Right lung (tissue), 5 donors: ENCODE results near the gene KCTD19. TPM values are rescaled to one million over a fixed set of nuclear protein-coding genes. Genes with fewer than 3 reads are reported as not detected.

Source experiments
- DNase-seq, 2 donors: peaks; one replicate each; pipeline ENCODE4 v3.0.0-alpha.2; 2013
- polyA plus RNA-seq, 5 donors: library from polyadenylated mRNA; unstranded; fragments of 120-200 nt; gene quantifications; one replicate each; pipeline versions ENCODE4 v1.2.1 to v1.2.3, GENCODE V29; 2013; ENCODE audit warnings: inconsistent platforms in 1 of 5, low replicate concordance in 1 of 5; ENCODE audit not compliant: insufficient read length in 5 of 5, insufficient read depth in 1 of 5

Gene KCTD19
- polyA plus RNA-seq, 5 donors, result 6.5 to 10.3 (median 8.5) TPM

DNA sequence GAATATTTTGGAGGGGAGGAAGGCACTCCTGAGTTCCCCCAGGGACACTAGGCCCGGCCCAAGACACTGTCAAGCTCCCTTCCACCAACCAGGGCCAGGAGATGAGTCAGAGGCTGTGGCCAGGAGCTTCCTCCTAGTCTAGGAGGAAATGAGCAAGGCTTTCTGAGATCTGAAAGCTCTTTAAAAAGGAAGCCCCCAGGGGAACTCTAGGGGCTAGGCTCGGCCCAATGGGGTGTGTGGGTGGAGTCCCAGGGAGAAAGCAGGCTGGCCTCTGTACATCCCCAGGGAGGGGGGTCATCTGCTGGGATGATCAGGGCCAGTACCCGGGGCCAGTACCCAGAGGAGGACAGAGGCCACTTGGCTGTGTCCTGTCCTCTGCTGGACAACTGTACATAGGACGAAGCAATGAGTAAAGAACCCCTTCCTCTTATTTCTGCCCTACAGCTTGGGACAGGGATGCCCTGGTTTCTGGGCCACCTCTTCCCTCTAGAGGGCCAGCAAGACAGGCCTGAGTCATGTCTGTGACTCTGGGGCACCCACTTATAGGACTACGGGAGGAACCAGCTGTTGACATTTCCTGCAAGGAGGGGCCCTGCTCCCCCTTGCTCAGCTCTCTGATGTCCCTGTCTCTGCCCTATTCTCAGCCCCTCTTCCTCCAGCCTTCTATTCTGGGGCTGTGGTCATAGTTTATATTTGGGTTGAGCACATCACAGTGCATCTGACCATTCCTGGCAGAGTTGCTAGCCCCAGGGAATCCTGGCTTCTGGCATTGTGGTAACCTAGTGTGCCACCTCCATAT is 82.0 kb downstream of the KCTD19 start:
- DNase-seq, result no peak

- DNase-seq, result no peak
Observed at GRCh38 chr16:67243481-67243880, 83.1 kb downstream of the KCTD19 start.

GRCh38 chr16:67242138-67242730 is 84.3 kb downstream of the KCTD19 start:
- peak; percentile 94 to 95 for DNase-seq

GRCh38 chr16:67241008-67241900 is 85.3 kb downstream of the KCTD19 start:
- peak in 1 of 2 donors; percentile 42 for DNase-seq

- DNase-seq, result peak in 1 of 2 donors; percentile 44
Observed at GRCh38 chr16:67240506-67240905, 86.0 kb downstream of the KCTD19 start.

Other genes starting within 250 kb of the KCTD19 start
- 10 to 100 TPM; 21.1 to 25.8 (median 23.0) TPM for gene PHAF1, start 216.8 kb downstream of the KCTD19 start, polyA plus RNA-seq
- gene B3GNT9, start 175.7 kb downstream of the KCTD19 start, polyA plus RNA-seq, result 10 to 100 TPM; 16.4 to 30.4 (median 18.7) TPM
- 10 to 100 TPM in 2 of 5 donors, 1 to 10 TPM in 3; 5.0 to 12.0 (median 7.0) TPM for gene TRADD, start 166.8 kb downstream of the KCTD19 start, polyA plus RNA-seq
- gene FBXL8, start 166.8 kb downstream of the KCTD19 start, polyA plus RNA-seq, result 1 to 10 TPM; 1.5 to 4.0 (median 3.6) TPM
- gene HSF4, start 162.0 kb downstream of the KCTD19 start, polyA plus RNA-seq, result 1 to 10 TPM; 3.6 to 5.9 (median 4.4) TPM
- gene NOL3, start 156.2 kb downstream of the KCTD19 start, polyA plus RNA-seq, result 10 to 100 TPM in 4 of 5 donors, 1 to 10 TPM in 1; 9.5 to 17.9 (median 17.0) TPM
- gene MATCAP1, start 142.8 kb downstream of the KCTD19 start, polyA plus RNA-seq, result 10 to 100 TPM; 50.9 to 64.6 (median 53.7) TPM
- gene EXOC3L1, start 136.6 kb downstream of the KCTD19 start, polyA plus RNA-seq, result 10 to 100 TPM in 2 of 5 donors, 1 to 10 TPM in 3; 7.6 to 14.8 (median 9.4) TPM
- 10 to 100 TPM; 43.8 to 70.5 (median 57.5) TPM for gene E2F4, start 134.6 kb downstream of the KCTD19 start, polyA plus RNA-seq
- 10 to 100 TPM in 1 of 5 donors, 1 to 10 TPM in 4; 4.6 to 11.0 (median 6.3) TPM for gene ELMO3, start 127.6 kb downstream of the KCTD19 start, polyA plus RNA-seq
- gene TMEM208, start 99.6 kb downstream of the KCTD19 start, polyA plus RNA-seq, result 10 to 100 TPM; 22.2 to 32.3 (median 24.8) TPM
- gene FHOD1, start 79.3 kb downstream of the KCTD19 start, polyA plus RNA-seq, result 100 to 1,000 TPM; 134 to 279 (median 182) TPM
- 10 to 100 TPM; 15.7 to 21.1 (median 19.4) TPM for gene SLC9A5, start 77.8 kb downstream of the KCTD19 start, polyA plus RNA-seq
- gene PLEKHG4, start 47.2 kb downstream of the KCTD19 start, polyA plus RNA-seq, result 10 to 100 TPM; 29.1 to 38.9 (median 31.0) TPM
- gene LRRC36, start 74 bp upstream of the KCTD19 start, polyA plus RNA-seq, result 10 to 100 TPM; 38.8 to 67.8 (median 55.0) TPM
- 100 to 1,000 TPM; 284 to 468 (median 389) TPM for gene TPPP3, start 66.8 kb upstream of the KCTD19 start, polyA plus RNA-seq
- gene ZDHHC1, start 89.7 kb upstream of the KCTD19 start, polyA plus RNA-seq, result 10 to 100 TPM; 14.7 to 28.3 (median 20.0) TPM
- gene HSD11B2, start 104.4 kb upstream of the KCTD19 start, polyA plus RNA-seq, result 10 to 100 TPM; 31.9 to 86.2 (median 58.9) TPM
- gene ATP6V0D1, start 154.4 kb upstream of the KCTD19 start, polyA plus RNA-seq, result 10 to 100 TPM; 44.5 to 73.4 (median 48.8) TPM
- under 1 TPM in 1 of 5 donors, not detected in 4; 0.32 TPM for gene AGRP, start 156.8 kb upstream of the KCTD19 start, polyA plus RNA-seq
- gene RIPOR1, start 202.1 kb upstream of the KCTD19 start, polyA plus RNA-seq, result 10 to 100 TPM; 38.3 to 62.4 (median 53.0) TPM
- gene CTCF, start 235.8 kb upstream of the KCTD19 start, polyA plus RNA-seq, result 10 to 100 TPM; 65.8 to 73.4 (median 71.6) TPM